Pulmonary artery endothelial cell (primary cell): ENCODE data around the gene DEFB115. TPM values are rescaled to one million over a fixed set of nuclear protein-coding genes. Genes with fewer than 3 reads are reported as not detected.
"Not testable (repeated sequence)": the region's sequence is repeated elsewhere in the genome, so short reads cannot be mapped to it uniquely, and the experiment has no call there.

Experiments used
- DNase-seq: peaks from one replicate; pipeline ENCODE4 v3.0.0-alpha.2; 2011; ENCODE audit warnings: low read depth, low spot score
- total RNA-seq: library from RNA; depleted of rRNA; stranded (reverse); fragments of >200 nt; gene quantifications from 2 replicates; pipeline ENCODE4 v1.2.3, GENCODE V29; 2014

Gene DEFB115
- not detected in 2 replicates for total RNA-seq

GRCh38 chr20:31257364-31257763, at the start of gene DEFB115:
Gene DEFB115, plus strand, starts transcription at chr20:31257664. Its CDS starts 0 bp downstream, at chr20:31257664.
- no peak for DNase-seq

- no peak for DNase-seq
These were observed 20.5 kb upstream of the DEFB115 start for GRCh38 chr20:31236953-31237352.

GRCh38 chr20:31237763-31238162, 19.7 kb upstream of the DEFB115 start:
- DNase-seq, result no peak

GRCh38 chr20:31239139-31239538, 18.3 kb upstream of the DEFB115 start:
- DNase-seq, result no peak

GRCh38 chr20:31256959-31257358, 505 bp upstream of the DEFB115 start:
- no peak for DNase-seq

GRCh38 chr20:31260326-31260932, 3.0 kb downstream of the DEFB115 start:
- no peak for DNase-seq

- no peak for DNase-seq
These were observed 17.0 kb downstream of the DEFB115 start for GRCh38 chr20:31274441-31274840.

GRCh38 chr20:31278178-31278577, 20.7 kb downstream of the DEFB115 start:
- no peak for DNase-seq

- DNase-seq, result not testable (repeated sequence)
These were observed 27.5 kb downstream of the DEFB115 start for GRCh38 chr20:31284964-31285363.

- no peak for DNase-seq
These were observed 51.2 kb downstream of the DEFB115 start, which contains the start of gene DEFB116 for GRCh38 chr20:31308535-31309162. Gene DEFB116, minus strand, starts transcription at chr20:31308585. Its CDS starts 0 bp downstream, at chr20:31308585.

Other genes with a start within 250 kb of the DEFB115 start
- gene DEFB116, start 50.9 kb downstream of the DEFB115 start, total RNA-seq, result not detected in 2 replicates
- not detected in 2 replicates for gene DEFB118, start 110.9 kb downstream of the DEFB115 start, total RNA-seq
- gene DEFB119, start 132.9 kb downstream of the DEFB115 start, total RNA-seq, result not detected in 2 replicates
- gene DEFB121, start 148.6 kb downstream of the DEFB115 start, total RNA-seq, result not detected in 2 replicates
- gene DEFB123, start 183.0 kb downstream of the DEFB115 start, total RNA-seq, result not detected in 2 replicates
- not detected in 2 replicates for gene DEFB124, start 217.5 kb downstream of the DEFB115 start, total RNA-seq
- gene REM1, start 217.6 kb downstream of the DEFB115 start, total RNA-seq, result 0.32 TPM in 1 of 2 replicates, not detected in the other